Epithelial cell of proximal tubule (primary cell): Measurements from ENCODE around the gene KLF8. TPM values are rescaled to one million over a fixed set of nuclear protein-coding genes. Genes with fewer than 3 reads are reported as not detected.

Experiments used
- DNase-seq: peaks from one replicate; pipeline ENCODE4 v3.0.0-alpha.2; 2011; ENCODE audit warnings: low read depth
- H3K4me3 ChIP-seq: 2 replicates; pipeline ENCODE4 v1.5.1; 2011; ENCODE audit warnings: low read depth, mild to moderate bottlenecking, low read length
- total RNA-seq: library from RNA; depleted of rRNA; stranded (reverse); fragments of >200 nt; gene quantifications from 2 replicates; pipeline ENCODE4 v1.2.3, GENCODE V29; 2015
- TF ChIP-seq, protein P1 (sequence below): conservative IDR thresholded peaks from 2 replicates; pipeline ENCODE4 v1.5.1; 2012; ENCODE audit warnings: low read depth, mild to moderate bottlenecking, low read length

KLF8 gene
- total RNA-seq, 1 donor from 2014 or later: 1.5 TPM

DNA sequence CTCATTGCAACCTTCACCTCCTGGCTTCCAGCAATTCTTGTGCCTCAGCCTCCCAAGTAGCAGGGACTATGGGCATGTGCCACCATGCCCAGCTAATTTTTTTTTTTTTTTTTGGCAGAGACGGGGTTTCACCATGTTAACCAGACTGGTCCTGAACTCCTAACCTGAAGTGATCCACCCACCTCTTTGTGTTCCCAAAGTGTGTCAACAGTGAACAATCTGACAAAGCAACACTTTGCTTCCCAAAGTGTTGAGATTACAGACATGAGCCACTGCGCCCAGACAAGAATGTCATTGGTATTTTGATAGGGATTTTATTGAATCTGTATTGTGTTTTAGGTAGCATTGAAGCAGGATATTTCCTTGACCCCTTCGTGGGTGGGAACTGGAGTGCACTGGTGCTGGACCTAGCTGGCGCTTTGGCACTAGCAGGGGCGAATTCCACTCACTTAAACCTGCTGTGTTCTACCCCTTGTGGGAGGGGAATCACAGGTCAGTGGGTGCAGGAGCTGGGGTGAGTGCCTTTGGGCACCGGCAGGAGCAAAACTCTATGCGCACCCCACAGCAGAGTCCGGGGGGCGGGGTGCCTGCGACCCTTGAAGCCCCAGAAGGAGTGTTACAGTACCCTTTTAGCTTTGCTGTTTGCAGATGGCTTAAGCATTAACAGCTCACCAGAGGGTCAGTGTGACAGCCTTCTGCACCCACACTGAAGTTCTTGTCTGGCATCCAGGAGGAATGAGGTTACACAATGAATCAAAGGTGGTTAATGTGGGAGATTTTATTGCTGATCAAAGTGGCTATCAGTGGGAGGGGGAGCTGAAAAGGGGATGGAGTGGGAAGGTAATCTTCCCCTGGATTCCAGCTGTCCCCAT lies 21.9 kb downstream of the KLF8 start:
- H3K4me3 ChIP-seq: no peak overlapping the region
- no peak for DNase-seq
- TF ChIP-seq, protein P1, sequence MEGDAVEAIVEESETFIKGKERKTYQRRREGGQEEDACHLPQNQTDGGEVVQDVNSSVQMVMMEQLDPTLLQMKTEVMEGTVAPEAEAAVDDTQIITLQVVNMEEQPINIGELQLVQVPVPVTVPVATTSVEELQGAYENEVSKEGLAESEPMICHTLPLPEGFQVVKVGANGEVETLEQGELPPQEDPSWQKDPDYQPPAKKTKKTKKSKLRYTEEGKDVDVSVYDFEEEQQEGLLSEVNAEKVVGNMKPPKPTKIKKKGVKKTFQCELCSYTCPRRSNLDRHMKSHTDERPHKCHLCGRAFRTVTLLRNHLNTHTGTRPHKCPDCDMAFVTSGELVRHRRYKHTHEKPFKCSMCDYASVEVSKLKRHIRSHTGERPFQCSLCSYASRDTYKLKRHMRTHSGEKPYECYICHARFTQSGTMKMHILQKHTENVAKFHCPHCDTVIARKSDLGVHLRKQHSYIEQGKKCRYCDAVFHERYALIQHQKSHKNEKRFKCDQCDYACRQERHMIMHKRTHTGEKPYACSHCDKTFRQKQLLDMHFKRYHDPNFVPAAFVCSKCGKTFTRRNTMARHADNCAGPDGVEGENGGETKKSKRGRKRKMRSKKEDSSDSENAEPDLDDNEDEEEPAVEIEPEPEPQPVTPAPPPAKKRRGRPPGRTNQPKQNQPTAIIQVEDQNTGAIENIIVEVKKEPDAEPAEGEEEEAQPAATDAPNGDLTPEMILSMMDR: no peak

DNA sequence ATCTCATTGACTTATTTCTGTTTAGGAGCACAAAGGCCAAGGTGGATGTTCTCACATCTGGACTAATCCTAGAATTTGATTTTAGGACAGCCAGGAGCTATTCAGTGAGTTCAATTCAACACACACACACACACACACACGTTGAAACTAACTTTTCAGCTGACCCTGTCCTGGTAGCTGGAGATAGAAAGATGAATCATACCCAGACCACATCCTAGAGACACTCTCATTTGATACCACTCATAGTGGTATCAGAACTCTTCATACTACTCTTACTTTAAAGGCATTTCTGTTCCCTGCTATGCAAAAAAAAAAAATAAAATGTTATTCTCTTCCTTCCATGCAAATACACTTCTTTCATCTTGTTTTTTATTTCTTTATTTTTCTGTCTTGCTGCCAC lies 36.7 kb downstream of the KLF8 start:
- no peak for DNase-seq
- H3K4me3 ChIP-seq: no peak overlapping the region
- TF ChIP-seq, protein P1: no peak

DNA sequence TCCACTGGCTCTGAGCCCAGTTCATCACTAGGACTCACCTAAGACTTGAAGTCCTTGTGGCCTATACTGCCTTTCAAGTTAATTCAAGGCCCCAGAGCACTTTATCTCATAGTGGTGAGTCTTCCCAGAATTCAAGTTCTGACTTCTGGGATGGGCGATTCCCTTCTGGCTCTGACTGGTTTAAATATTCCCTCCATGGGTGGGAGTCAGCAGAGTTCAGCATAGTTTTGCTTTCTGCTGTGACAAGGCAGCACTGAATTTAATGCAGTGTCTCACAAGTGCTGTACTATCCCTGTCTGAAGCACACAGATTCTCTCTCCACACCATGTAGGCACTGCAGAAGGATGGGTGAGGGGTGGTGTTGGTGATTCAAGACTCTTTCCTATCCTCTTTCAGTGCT lies 46.5 kb downstream of the KLF8 start:
- TF ChIP-seq, protein P1: no peak
- DNase-seq: no peak
- no peak overlapping the region for H3K4me3 ChIP-seq

DNA sequence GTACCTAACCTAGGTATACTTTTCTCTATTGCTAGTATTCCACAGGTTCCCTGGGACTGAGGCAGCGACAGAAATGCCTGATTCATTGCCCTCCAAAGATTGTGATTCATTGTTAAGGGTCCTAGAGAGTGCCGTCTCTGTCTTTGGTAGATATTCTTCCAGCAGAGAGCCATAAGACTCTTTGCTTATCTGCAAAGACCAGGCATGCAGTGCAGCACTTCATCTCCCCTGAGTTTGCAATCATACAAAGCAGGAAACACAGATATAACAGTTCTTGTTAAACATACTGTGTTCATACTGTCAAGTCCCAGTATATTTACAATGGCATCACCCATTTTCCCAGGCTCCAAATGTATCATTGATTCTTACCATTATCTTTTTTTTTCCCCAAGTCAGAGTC lies 47.7 kb downstream of the KLF8 start:
- no peak overlapping the region for H3K4me3 ChIP-seq
- TF ChIP-seq, protein P1: no peak
- no peak for DNase-seq

DNA sequence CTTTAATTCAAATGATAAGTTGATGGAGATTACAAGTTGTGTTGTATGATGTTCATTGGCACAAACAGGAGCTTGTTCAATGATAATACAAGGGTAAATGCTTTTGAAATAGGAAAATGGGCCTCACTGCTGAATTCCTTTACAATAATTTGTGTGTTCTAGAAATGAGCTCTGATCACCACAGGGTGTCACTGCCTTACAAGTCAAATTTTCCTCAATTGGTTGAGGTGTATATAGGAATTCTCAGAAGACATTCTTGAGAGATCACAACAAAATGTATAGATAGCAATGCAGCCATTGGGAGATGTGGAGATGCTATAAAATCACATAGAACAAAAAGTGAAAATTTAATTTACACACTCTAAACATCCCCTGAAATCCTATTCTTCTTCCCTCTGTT lies 49.6 kb downstream of the KLF8 start:
- H3K4me3 ChIP-seq: no peak overlapping the region
- TF ChIP-seq, protein P1: peak; percentile 25
- no peak for DNase-seq

DNA sequence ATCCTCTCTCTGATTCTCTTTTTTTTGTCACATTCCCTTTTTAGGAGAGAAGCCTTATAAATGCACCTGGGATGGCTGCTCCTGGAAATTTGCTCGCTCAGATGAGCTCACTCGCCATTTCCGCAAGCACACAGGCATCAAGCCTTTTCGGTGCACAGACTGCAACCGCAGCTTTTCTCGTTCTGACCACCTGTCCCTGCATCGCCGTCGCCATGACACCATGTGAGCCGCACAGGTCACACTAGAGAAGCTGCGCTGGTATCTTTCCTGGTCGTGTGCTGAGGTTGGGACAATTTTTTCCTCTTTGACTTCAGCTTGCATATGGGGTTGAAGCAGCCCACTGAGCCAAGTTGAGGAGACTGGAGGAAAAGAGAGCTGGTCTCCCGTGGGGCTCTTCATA lies 52.1 kb downstream of the KLF8 start:
- H3K4me3 ChIP-seq: no peak overlapping the region
- DNase-seq: no peak
- TF ChIP-seq, protein P1: no peak

DNA sequence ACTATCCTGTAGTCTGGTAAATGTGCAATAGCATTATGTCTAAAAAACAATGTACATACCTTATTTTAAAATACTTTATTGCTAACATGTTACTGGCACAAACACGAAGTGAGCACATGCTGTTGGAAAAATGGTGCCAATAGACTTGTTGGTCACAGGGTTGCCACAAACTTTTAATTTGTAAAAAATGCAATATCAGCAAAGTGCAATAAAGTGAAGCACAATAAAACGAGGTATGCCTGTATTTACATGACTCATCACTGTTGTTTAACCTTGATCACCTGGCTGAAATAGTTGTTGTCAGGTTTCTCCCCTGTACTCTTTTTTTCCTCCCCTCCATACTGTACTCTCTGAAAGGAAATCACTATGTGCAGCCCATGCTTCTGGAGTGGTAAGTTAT lies 56.5 kb downstream of the KLF8 start:
- DNase-seq: no peak
- H3K4me3 ChIP-seq: no peak overlapping the region
- TF ChIP-seq, protein P1: no peak
